ENCODE data around the gene HNRNPF. TPM values are rescaled to one million over a fixed set of nuclear protein-coding genes. Genes with fewer than 3 reads are reported as not detected.
A peak's percentile ranks its signal among the peaks of the same experiment; 100 is the strongest.

The HNRNPF gene
- total RNA-seq, 2 experiments from 2014 or later: 442 to 445 TPM

GRCh38 chr10:43361547-43362190 lies 47.3 kb downstream of the HNRNPF start:
- TF ChIP-seq CTCF (IDR thresholded peaks at IDR 0.05): no peak
- Mint-ChIP-seq H3K36me3 (ENCODE audit: low read depth) (peaks cover 12% of the 10 kb centered on the region), H3K27ac (peak overlapping the region; percentile 98), H3K4me3 (peak overlapping the region; percentile 90), H3K9me3 (no peaks in the 10 kb centered on the region), H3K27me3 (no peaks in the 10 kb centered on the region), H3K4me1 (ENCODE audit: low read depth) (peaks cover 22% of the 10 kb centered on the region)
- DNase-seq: peak; percentile 67
- ATAC-seq: peak; percentile 47
- intact Hi-C loops (cut with micrococcal nuclease): loop anchor here (5.0 kb wide), 1 partner anchor 36 kb away; no protein-coding TSS in a partner anchor
- ChIA-PET CTCF (interaction anchor here (1.0 to 1.6 kb wide), 3 partner anchors 11 to 157 kb away, joined by 3 to 4 read pairs (median 3); no protein-coding TSS in a partner anchor), POLR2A (interaction anchor here (0.7 to 1.9 kb wide), 10 partner anchors 13 to 223 kb away, joined by 3 to 6 read pairs (median 3); no protein-coding TSS in a partner anchor)

- peak overlapping the region; percentile 51 for H3K4me3 Mint-ChIP-seq
- H3K36me3 Mint-ChIP-seq (ENCODE audit: low read depth): peaks cover 12% of the 10 kb centered on the region
- DNase-seq: no peak
- no peak for ATAC-seq
- no peaks in the 10 kb centered on the region for H3K27me3 Mint-ChIP-seq
- POLR2A ChIA-PET: interaction anchor here (0.9 to 1.0 kb wide), 2 partner anchors 21 to 24 kb away, joined by 3 to 4 read pairs; no protein-coding TSS in a partner anchor
- H3K4me1 Mint-ChIP-seq (ENCODE audit: low read depth): peaks cover 33% of the 10 kb centered on the region
- no peaks in the 10 kb centered on the region for H3K9me3 Mint-ChIP-seq
- CTCF ChIA-PET: interaction anchor here (0.8 to 1.5 kb wide), 3 partner anchors 12 to 98 kb away, joined by 3 to 5 read pairs (median 3); no protein-coding TSS in a partner anchor
- no peak for TF ChIP-seq CTCF (IDR thresholded peaks at IDR 0.05)
- H3K27ac Mint-ChIP-seq: peak overlapping the region; percentile 98
- intact Hi-C loops (cut with micrococcal nuclease): loop anchor here (5.0 kb wide), 1 partner anchor 37 kb away; no protein-coding TSS in a partner anchor
Measured at GRCh38 chr10:43360086-43360485, 48.9 kb downstream of the HNRNPF start.

GRCh38 chr10:43355749-43356371 lies 53.1 kb downstream of the HNRNPF start:
- intact Hi-C loops (cut with micrococcal nuclease): no loop called here
- ChIA-PET CTCF (interaction anchor here (1.0 to 1.3 kb wide), 3 partner anchors 7 to 151 kb away, joined by 3 read pairs; no protein-coding TSS in a partner anchor), POLR2A (interaction anchor here (0.7 to 0.9 kb wide), 2 partner anchors 35 to 44 kb away, joined by 3 to 5 read pairs; no protein-coding TSS in a partner anchor)
- DNase-seq (peak; percentile 14), ATAC-seq (peak; percentile 53)
- peaks cover 18% of the 10 kb centered on the region for H3K4me1 Mint-ChIP-seq (ENCODE audit: low read depth)
- TF ChIP-seq CTCF (IDR thresholded peaks at IDR 0.05): no peak
- no peak overlapping the region for H3K27ac Mint-ChIP-seq
- peaks cover 4% of the 10 kb centered on the region for H3K36me3 Mint-ChIP-seq (ENCODE audit: low read depth)
- H3K27me3 Mint-ChIP-seq: no peaks in the 10 kb centered on the region
- no peak overlapping the region for H3K4me3 Mint-ChIP-seq
- no peaks in the 10 kb centered on the region for H3K9me3 Mint-ChIP-seq

GRCh38 chr10:43354879-43355380 lies 54.1 kb downstream of the HNRNPF start:
- ChIA-PET POLR2A (no interaction called here), CTCF (interaction anchor here (1.1 to 2.5 kb wide), 3 partner anchors 63 to 153 kb away, joined by 3 to 21 read pairs (median 4); no protein-coding TSS in a partner anchor)
- Mint-ChIP-seq H3K27me3 (peaks cover 8% of the 10 kb centered on the region), H3K4me1 (ENCODE audit: low read depth) (peaks cover 12% of the 10 kb centered on the region), H3K4me3 (no peak overlapping the region), H3K27ac (no peak overlapping the region), H3K9me3 (no peaks in the 10 kb centered on the region), H3K36me3 (ENCODE audit: low read depth) (no peaks in the 10 kb centered on the region)
- DNase-seq (no peak), ATAC-seq (no peak)
- no peak for TF ChIP-seq CTCF (IDR thresholded peaks at IDR 0.05)
- intact Hi-C loops (cut with micrococcal nuclease): no loop called here
